Activated naive CD8-positive, alpha-beta T cell (primary cell): Measurements from ENCODE around the gene EXOC6B.

Source experiments
- H3K27ac Mint-ChIP-seq: one replicate; pipeline ENCODE4 v1.8.0; 2021; ENCODE audit warnings: mixed read lengths
- H3K27me3 Mint-ChIP-seq: one replicate; pipeline ENCODE4 v1.8.0; 2021; ENCODE audit warnings: mixed read lengths
- H3K36me3 Mint-ChIP-seq: one replicate; pipeline ENCODE4 v1.8.0; 2021; ENCODE audit warnings: mixed read lengths
- H3K4me1 Mint-ChIP-seq: one replicate; pipeline ENCODE4 v1.8.0; 2021; ENCODE audit warnings: low read depth, mixed read lengths
- H3K4me3 Mint-ChIP-seq: one replicate; pipeline ENCODE4 v1.8.0; 2021; ENCODE audit warnings: mild to moderate bottlenecking, mixed read lengths
- H3K9me3 Mint-ChIP-seq: one replicate; pipeline ENCODE4 v1.8.0; 2021; ENCODE audit warnings: low read depth, mixed read lengths

The EXOC6B gene

GRCh38 chr2:72712304-72712703 is 113.5 kb downstream of the EXOC6B start:
- no peak overlapping the region for H3K27ac Mint-ChIP-seq
- H3K9me3 Mint-ChIP-seq, result no peaks in the 10 kb centered on the region
- peaks cover 2% of the 10 kb centered on the region for H3K4me1 Mint-ChIP-seq
- no peaks in the 10 kb centered on the region for H3K27me3 Mint-ChIP-seq
- H3K36me3 Mint-ChIP-seq, result peaks cover 31% of the 10 kb centered on the region
- H3K4me3 Mint-ChIP-seq, result no peak overlapping the region

DNA sequence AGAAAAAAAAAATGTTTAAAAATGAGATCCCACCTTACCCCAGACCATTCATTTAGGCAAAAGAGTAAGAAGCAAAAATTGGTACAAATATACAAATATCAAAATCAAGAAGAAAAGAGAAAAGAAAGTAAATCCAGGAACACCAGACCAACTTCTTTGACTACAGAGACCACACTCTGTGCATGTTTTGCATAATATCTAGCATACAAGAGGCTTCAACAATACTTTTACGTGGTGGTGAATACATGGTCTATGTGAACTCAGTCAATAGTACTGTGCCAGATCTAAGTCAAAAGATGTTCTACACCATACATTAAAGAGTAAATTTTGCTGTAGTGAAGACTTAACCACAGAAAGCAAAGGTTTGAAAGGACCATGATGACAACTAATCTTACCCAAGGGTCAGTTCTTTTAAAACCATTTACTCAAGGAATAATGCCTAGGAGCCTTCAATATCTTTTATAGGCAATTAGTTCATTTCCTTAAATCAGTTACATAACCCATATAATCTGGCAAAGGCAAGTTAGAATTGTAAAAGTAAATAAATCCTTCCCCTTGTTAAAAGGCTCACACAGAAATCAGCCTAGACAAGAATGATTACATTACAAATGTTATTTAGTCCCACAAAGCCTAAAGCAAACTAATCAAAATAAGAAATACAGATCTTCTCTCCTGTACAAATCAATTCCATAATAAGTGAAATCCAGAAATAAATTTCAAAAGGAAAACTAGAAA is 115.2 kb downstream of the EXOC6B start:
- H3K27ac Mint-ChIP-seq, result no peak overlapping the region
- H3K36me3 Mint-ChIP-seq, result peaks cover 31% of the 10 kb centered on the region
- no peaks in the 10 kb centered on the region for H3K9me3 Mint-ChIP-seq
- H3K27me3 Mint-ChIP-seq, result no peaks in the 10 kb centered on the region
- H3K4me3 Mint-ChIP-seq, result no peak overlapping the region
- H3K4me1 Mint-ChIP-seq, result no peaks in the 10 kb centered on the region

DNA sequence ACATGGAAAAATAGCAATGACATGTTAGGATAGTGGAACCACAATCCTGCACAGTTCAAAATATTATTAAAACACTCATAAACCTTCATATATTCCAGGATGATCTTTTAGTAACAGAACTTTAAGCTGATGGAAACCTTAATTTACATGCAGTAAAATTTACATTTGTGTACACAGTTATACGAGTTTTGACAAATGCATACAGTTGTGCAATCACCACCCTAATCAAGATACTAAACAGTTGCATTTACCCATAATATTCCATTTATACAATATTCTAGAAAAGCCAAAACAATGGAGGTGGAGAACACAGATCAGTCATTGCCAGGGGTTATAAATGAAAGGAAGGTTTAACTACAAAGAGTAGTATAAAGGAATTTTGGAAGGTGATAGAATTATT is 117.6 kb downstream of the EXOC6B start:
- Mint-ChIP-seq H3K4me3 (no peak overlapping the region), H3K9me3 (no peaks in the 10 kb centered on the region), H3K27me3 (no peaks in the 10 kb centered on the region), H3K4me1 (no peaks in the 10 kb centered on the region), H3K36me3 (peaks cover 28% of the 10 kb centered on the region), H3K27ac (no peak overlapping the region)

DNA sequence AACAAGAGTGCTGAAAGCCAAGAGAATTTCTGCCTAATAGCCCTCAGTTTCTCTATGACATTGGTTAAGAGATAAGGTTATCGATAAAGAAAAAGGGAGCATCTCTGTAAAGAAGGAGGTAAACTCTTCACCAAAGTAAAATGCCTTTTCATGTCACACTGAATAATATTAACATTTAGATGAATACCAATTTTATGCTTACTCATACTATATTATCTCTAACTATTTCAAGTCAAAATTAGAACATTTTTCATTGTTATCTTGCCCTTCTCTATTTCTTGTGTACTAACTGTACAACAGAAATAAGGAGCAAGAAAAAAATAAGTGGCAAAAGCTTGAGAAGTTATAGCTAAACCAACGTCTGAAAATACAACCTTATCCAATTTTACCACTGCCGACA is 127.5 kb downstream of the EXOC6B start:
- Mint-ChIP-seq H3K27me3 (no peaks in the 10 kb centered on the region), H3K4me1 (no peaks in the 10 kb centered on the region), H3K36me3 (peaks cover 31% of the 10 kb centered on the region), H3K4me3 (no peak overlapping the region), H3K9me3 (no peaks in the 10 kb centered on the region), H3K27ac (no peak overlapping the region)

- Mint-ChIP-seq H3K36me3 (peaks cover 33% of the 10 kb centered on the region), H3K9me3 (no peaks in the 10 kb centered on the region), H3K4me1 (no peaks in the 10 kb centered on the region), H3K27me3 (no peaks in the 10 kb centered on the region), H3K27ac (no peak overlapping the region), H3K4me3 (no peak overlapping the region)
Observed at GRCh38 chr2:72696559-72696958, 129.3 kb downstream of the EXOC6B start.

- Mint-ChIP-seq H3K4me3 (no peak overlapping the region), H3K27ac (no peak overlapping the region), H3K4me1 (no peaks in the 10 kb centered on the region), H3K9me3 (no peaks in the 10 kb centered on the region), H3K27me3 (no peaks in the 10 kb centered on the region), H3K36me3 (peaks cover 29% of the 10 kb centered on the region)
Observed at GRCh38 chr2:72695676-72696075, 130.2 kb downstream of the EXOC6B start.

GRCh38 chr2:72694715-72695496 is 130.9 kb downstream of the EXOC6B start:
- Mint-ChIP-seq H3K4me3 (no peak overlapping the region), H3K9me3 (no peaks in the 10 kb centered on the region), H3K36me3 (peaks cover 29% of the 10 kb centered on the region), H3K4me1 (no peaks in the 10 kb centered on the region), H3K27me3 (no peaks in the 10 kb centered on the region), H3K27ac (no peak overlapping the region)

- Mint-ChIP-seq H3K4me3 (no peak overlapping the region), H3K9me3 (no peaks in the 10 kb centered on the region), H3K27me3 (no peaks in the 10 kb centered on the region), H3K4me1 (no peaks in the 10 kb centered on the region), H3K36me3 (peaks cover 16% of the 10 kb centered on the region), H3K27ac (no peak overlapping the region)
Observed at GRCh38 chr2:72689579-72690195, 136.1 kb downstream of the EXOC6B start.

GRCh38 chr2:72685638-72686213 is 140.1 kb downstream of the EXOC6B start:
- H3K27me3 Mint-ChIP-seq, result no peaks in the 10 kb centered on the region

GRCh38 chr2:72682061-72682460 is 143.8 kb downstream of the EXOC6B start:
- H3K4me1 Mint-ChIP-seq, result no peaks in the 10 kb centered on the region
- peaks cover 12% of the 10 kb centered on the region for H3K36me3 Mint-ChIP-seq
- H3K27me3 Mint-ChIP-seq, result no peaks in the 10 kb centered on the region
- H3K9me3 Mint-ChIP-seq, result no peaks in the 10 kb centered on the region
- H3K4me3 Mint-ChIP-seq, result no peak overlapping the region
- no peak overlapping the region for H3K27ac Mint-ChIP-seq

More at GRCh38 chr2:72685638-72686213, 140.1 kb downstream of the EXOC6B start:
- Mint-ChIP-seq H3K4me1 (no peaks in the 10 kb centered on the region), H3K9me3 (no peaks in the 10 kb centered on the region), H3K36me3 (peaks cover 7% of the 10 kb centered on the region), H3K4me3 (no peak overlapping the region), H3K27ac (no peak overlapping the region)

DNA sequence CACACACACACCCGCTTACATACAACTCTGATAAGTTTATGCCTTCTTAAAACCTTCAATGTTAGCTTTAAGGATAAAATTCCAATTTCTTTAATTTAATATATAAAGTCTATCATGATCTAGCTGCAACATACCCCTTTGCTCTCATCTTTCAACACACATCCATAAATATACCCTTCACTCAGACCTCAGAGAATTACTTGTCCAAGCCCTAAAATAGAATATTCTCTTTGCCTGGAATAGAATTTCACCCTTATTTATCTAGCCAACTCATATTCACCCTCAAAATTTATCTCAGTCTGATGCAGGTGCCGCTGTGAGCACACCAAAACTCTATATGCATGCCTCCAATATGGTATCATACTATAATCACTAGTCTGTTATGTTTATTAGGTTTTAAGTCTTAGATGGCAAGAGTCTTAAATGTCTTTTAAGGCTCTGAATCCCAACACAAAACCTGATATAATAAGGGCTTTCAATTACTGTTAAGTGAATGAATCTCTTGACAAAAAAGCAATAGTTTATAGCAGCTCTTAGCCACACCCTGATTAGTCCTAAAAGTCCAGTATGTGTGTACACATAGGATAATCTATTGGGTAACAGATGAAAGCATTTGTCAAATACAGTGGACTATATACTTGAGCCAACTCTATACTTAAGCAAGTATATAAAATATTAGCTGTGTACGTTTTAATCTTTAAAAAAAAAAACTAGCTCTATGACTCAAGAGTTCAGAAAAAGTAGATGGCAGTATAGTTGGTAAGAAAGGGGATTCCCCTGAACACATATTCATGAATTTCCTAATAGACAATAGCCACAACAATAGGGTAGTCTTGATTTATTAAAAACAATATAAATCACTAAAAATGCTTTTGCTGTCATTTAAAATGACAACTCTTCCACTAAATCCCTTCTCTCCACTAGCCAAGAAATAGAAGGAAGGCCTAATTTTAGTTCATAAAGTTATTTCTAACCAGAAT is 144.5 kb downstream of the EXOC6B start:
- no peak overlapping the region for H3K27ac Mint-ChIP-seq
- H3K4me3 Mint-ChIP-seq, result no peak overlapping the region
- peaks cover 12% of the 10 kb centered on the region for H3K36me3 Mint-ChIP-seq
- H3K4me1 Mint-ChIP-seq, result no peaks in the 10 kb centered on the region
- H3K27me3 Mint-ChIP-seq, result no peaks in the 10 kb centered on the region
- no peaks in the 10 kb centered on the region for H3K9me3 Mint-ChIP-seq

DNA sequence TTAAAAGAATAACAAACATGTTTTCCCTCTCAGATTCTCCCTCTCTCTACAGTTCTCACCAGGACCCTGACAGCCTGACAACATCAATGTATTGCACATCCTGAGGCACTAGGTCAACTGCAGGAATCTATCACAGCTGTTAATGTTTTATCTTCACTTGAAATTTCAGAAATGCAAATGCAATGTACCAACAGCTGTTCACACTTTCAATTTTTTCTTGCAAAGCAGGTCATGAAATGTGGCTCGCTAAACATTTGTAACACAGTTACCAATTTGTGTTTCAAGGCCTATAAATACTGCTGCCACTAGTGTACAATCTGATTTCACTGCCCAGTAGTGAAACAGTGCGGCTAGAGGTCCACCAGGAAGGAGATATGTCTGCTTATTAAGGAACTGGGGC is 147.8 kb downstream of the EXOC6B start:
- H3K27ac Mint-ChIP-seq, result no peak overlapping the region
- no peaks in the 10 kb centered on the region for H3K27me3 Mint-ChIP-seq
- H3K36me3 Mint-ChIP-seq, result peaks cover 7% of the 10 kb centered on the region
- H3K4me1 Mint-ChIP-seq, result no peaks in the 10 kb centered on the region
- H3K4me3 Mint-ChIP-seq, result no peak overlapping the region
- no peaks in the 10 kb centered on the region for H3K9me3 Mint-ChIP-seq

- Mint-ChIP-seq H3K4me1 (no peaks in the 10 kb centered on the region), H3K36me3 (peaks cover 7% of the 10 kb centered on the region), H3K27me3 (no peaks in the 10 kb centered on the region), H3K9me3 (no peaks in the 10 kb centered on the region), H3K27ac (no peak overlapping the region), H3K4me3 (no peak overlapping the region)
Observed at GRCh38 chr2:72676341-72677025, 149.3 kb downstream of the EXOC6B start.
